OCI-LY3 (cell line): ENCODE results near the gene LRFN2.

Experiments used
- H2AFZ ChIP-seq: fragments of 200-600, 300-600 bp; shearing (Covaris generic); 2 replicates; pipeline ENCODE4 v1.6.0; 2014; ENCODE audit warnings: antibody characterized with exemption, low read depth, low read length
- H3K27ac ChIP-seq: fragments of 200-600, 300-600 bp; sonication (generic); 2 replicates; pipeline ENCODE4 v1.5.1; 2014; ENCODE audit warnings: mild to moderate bottlenecking, low read length, moderate library complexity, mixed read lengths
- H3K27me3 ChIP-seq: fragments of 200-600, 300-600 bp; sonication (generic); 2 replicates; pipeline ENCODE4 v1.6.1; 2014; ENCODE audit warnings: low read depth, low read length, mixed read lengths
- H3K36me3 ChIP-seq: fragments of 200-600, 300-600 bp; sonication (generic); replicated peaks from 2 replicates; pipeline ENCODE3; 2014; ENCODE audit warnings: low read depth, low read length, mixed read lengths
- H3K4me1 ChIP-seq: fragments of 300-600, 200-600 bp; sonication (generic); 2 replicates; pipeline ENCODE4 v1.6.1; 2014; ENCODE audit warnings: low read length, mixed read lengths
- H3K4me2 ChIP-seq: fragments of 200-600, 300-600 bp; sonication (generic); 2 replicates; pipeline ENCODE4 v1.6.1; 2014; ENCODE audit warnings: low read length, mixed read lengths
- H3K4me3 ChIP-seq: fragments of 300-600, 200-600 bp; sonication (generic); 2 replicates; pipeline ENCODE4 v1.5.1; 2014; ENCODE audit warnings: antibody characterized with exemption, mild to moderate bottlenecking, low read length, moderate library complexity
- H3K79me2 ChIP-seq: fragments of 300-600, 200-600 bp; shearing (Covaris generic); 2 replicates; pipeline ENCODE4 v1.6.1; 2014; ENCODE audit warnings: mild to moderate bottlenecking, low read length, mixed read lengths
- H3K9ac ChIP-seq: fragments of 300-600, 200-600 bp; shearing (Covaris generic); 2 replicates; pipeline ENCODE4 v1.6.0; 2014; ENCODE audit warnings: mild to moderate bottlenecking, low read length, moderate library complexity
- H3K9me3 ChIP-seq: fragments of 200-600, 300-600 bp; shearing (Covaris generic); 2 replicates; pipeline ENCODE4 v1.6.1; 2014; ENCODE audit warnings: low read length, mixed read lengths; ENCODE audit not compliant: insufficient read depth
- H4K20me1 ChIP-seq: fragments of 200-600, 300-600 bp; sonication (generic); 2 replicates; pipeline ENCODE4 v1.6.1; 2016; ENCODE audit warnings: low read length, mixed read lengths; ENCODE audit not compliant: insufficient read depth
- CTCF ChIP-seq: fragments of 200-600, 300-600 bp; sonication (generic); IDR thresholded peaks from 2 replicates; pipeline ENCODE4 v1.5.1; 2014; ENCODE audit warnings: antibody characterized with exemption, low read length, low read depth
- EZH2phosphoT487 ChIP-seq: fragments of 200-600 bp; shearing (Covaris generic); IDR thresholded peaks from 2 replicates; pipeline ENCODE4 v1.6.1; 2018; ENCODE audit warnings: antibody characterized with exemption, mixed run types, low read depth

Gene LRFN2

GRCh38 chr6:40378071-40378724 lies 209.0 kb downstream of the LRFN2 start:
- Histone ChIP-seq H3K4me1 (no peaks in the 10 kb centered on the region), H3K4me2 (no peak overlapping the region), H3K9ac (no peak overlapping the region), H3K27me3 (peaks cover 8% of the 10 kb centered on the region; the same call in 1 of the 2 replicates), H3K79me2 (no peaks in the 10 kb centered on the region), H3K27ac (no peak overlapping the region), H3K9me3 (no peaks in the 10 kb centered on the region), H3K36me3 (no peaks in the 10 kb centered on the region), H2AFZ (no peak overlapping the region), H4K20me1 (no peaks in the 10 kb centered on the region), H3K4me3 (no peak overlapping the region)
- TF ChIP-seq EZH2phosphoT487 = no peak
- TF ChIP-seq CTCF = no peak

- Histone ChIP-seq H3K27ac (no peak overlapping the region), H3K4me3 (no peak overlapping the region), H2AFZ (no peak overlapping the region), H3K27me3 (0 out of 2 replicates have a peak, but pooled peaks cover under 1% of the 10 kb centered on the region), H3K36me3 (no peaks in the 10 kb centered on the region), H3K4me1 (no peaks in the 10 kb centered on the region), H4K20me1 (no peaks in the 10 kb centered on the region), H3K79me2 (no peaks in the 10 kb centered on the region), H3K4me2 (no peak overlapping the region), H3K9ac (no peak overlapping the region), H3K9me3 (no peaks in the 10 kb centered on the region)
- TF ChIP-seq CTCF (no peak), EZH2phosphoT487 (no peak)
Measured at GRCh38 chr6:40377173-40377806, 209.9 kb downstream of the LRFN2 start.

- H3K9me3 ChIP-seq = no peaks in the 10 kb centered on the region
- no peaks in the 10 kb centered on the region for H3K4me1 ChIP-seq
- H2AFZ ChIP-seq = peak overlapping the region; percentile 36; the same call in 1 of the 2 replicates
- no peak overlapping the region for H3K4me3 ChIP-seq
- H3K36me3 ChIP-seq = no peaks in the 10 kb centered on the region
- no peak overlapping the region for H3K4me2 ChIP-seq
- TF ChIP-seq CTCF (no peak), EZH2phosphoT487 (no peak)
- H4K20me1 ChIP-seq = no peaks in the 10 kb centered on the region
- no peak overlapping the region for H3K9ac ChIP-seq
- H3K27me3 ChIP-seq = peaks cover 4% of the 10 kb centered on the region; the same call in 1 of the 2 replicates
- H3K27ac ChIP-seq = no peak overlapping the region
- no peaks in the 10 kb centered on the region for H3K79me2 ChIP-seq
Measured at GRCh38 chr6:40376113-40376650, 211.0 kb downstream of the LRFN2 start.

- Histone ChIP-seq H4K20me1 (no peaks in the 10 kb centered on the region), H3K9me3 (no peaks in the 10 kb centered on the region), H3K4me1 (no peaks in the 10 kb centered on the region), H3K4me2 (no peak overlapping the region), H3K27ac (no peak overlapping the region), H3K79me2 (no peaks in the 10 kb centered on the region), H3K27me3 (peaks cover 4% of the 10 kb centered on the region; the same call in 1 of the 2 replicates), H3K9ac (no peak overlapping the region), H3K36me3 (no peaks in the 10 kb centered on the region), H3K4me3 (no peak overlapping the region), H2AFZ (no peak overlapping the region)
- TF ChIP-seq CTCF (no peak), EZH2phosphoT487 (no peak)
Measured at GRCh38 chr6:40373267-40373666, 213.9 kb downstream of the LRFN2 start.
